Peyer's patch (tissue), 4 donors: ENCODE results near the gene KRI1. TPM values are rescaled to one million over a fixed set of nuclear protein-coding genes. Genes with fewer than 3 reads are reported as not detected.

Experiments used
- DNase-seq, 3 donors: peaks; one replicate each; pipeline ENCODE4 v3.0.0-alpha.2; 2017 to 2019
- H3K27ac ChIP-seq, 4 donors: fragments of 200-600 bp; sonication (generic); one replicate each; pipeline ENCODE4 v1.5.1; 2016 to 2019
- H3K27me3 ChIP-seq, 2 donors: fragments of 200-600 bp; sonication (generic); one replicate each; pipeline ENCODE4 v1.5.1; 2019
- H3K36me3 ChIP-seq, 3 donors: fragments of 200-600 bp; sonication (generic); one replicate each; pipeline ENCODE4 v1.5.1; 2016 to 2019
- H3K4me1 ChIP-seq, 4 donors: fragments of 200-600 bp; sonication (generic); one replicate each; pipeline ENCODE4 v1.5.1; 2016 to 2019
- H3K4me3 ChIP-seq, 4 donors: fragments of 200-600 bp; sonication (generic); 1 replicate in 3 of 4; 2 replicates in 1 of 4; pipeline ENCODE4 v1.5.1; 2016 to 2019; ENCODE audit warnings: mild to moderate bottlenecking in 1 of 4
- H3K9me3 ChIP-seq, 4 donors: fragments of 200-600 bp; sonication (generic); one replicate each; pipeline ENCODE4 v1.5.1; 2016 to 2019; ENCODE audit warnings: mild to moderate bottlenecking in 1 of 4
- POLR2A ChIP-seq, 2 donors: fragments of 450-650 bp; IDR thresholded peaks; one replicate each; pipeline ENCODE4 v1.5.1; 2017; ENCODE audit warnings: antibody characterized with exemption in 2 of 2, mild to moderate bottlenecking in 2 of 2, moderate library complexity in 2 of 2
- small RNA-seq, 2 donors: library from RNA; depleted of rRNA; stranded (forward); fragments of <200 nt; gene quantifications; one replicate each; pipeline ENCODE3, GENCODE V24; 2016
- total RNA-seq, 4 donors: library from RNA; depleted of rRNA; stranded (reverse); fragments of >200 nt; gene quantifications; one replicate each; pipeline ENCODE4 v1.1.0, GENCODE V29; 2016
- TF ChIP-seq, protein P1 (sequence below), 6 experiments: fragments of 450-650 bp in 4 of 6; fragments of 200-600 bp in 2 of 6; sonication (generic) in 1 of 6; IDR thresholded peaks; one replicate each; pipeline ENCODE4 v1.5.1; 2017 to 2019; ENCODE audit warnings: antibody characterized with exemption in 6 of 6, mild to moderate bottlenecking in 3 of 6, moderate library complexity in 1 of 6

KRI1 gene
- total RNA-seq, 4 donors from 2014 or later, result 16.3 to 97.4 (median 20.0) TPM

DNA sequence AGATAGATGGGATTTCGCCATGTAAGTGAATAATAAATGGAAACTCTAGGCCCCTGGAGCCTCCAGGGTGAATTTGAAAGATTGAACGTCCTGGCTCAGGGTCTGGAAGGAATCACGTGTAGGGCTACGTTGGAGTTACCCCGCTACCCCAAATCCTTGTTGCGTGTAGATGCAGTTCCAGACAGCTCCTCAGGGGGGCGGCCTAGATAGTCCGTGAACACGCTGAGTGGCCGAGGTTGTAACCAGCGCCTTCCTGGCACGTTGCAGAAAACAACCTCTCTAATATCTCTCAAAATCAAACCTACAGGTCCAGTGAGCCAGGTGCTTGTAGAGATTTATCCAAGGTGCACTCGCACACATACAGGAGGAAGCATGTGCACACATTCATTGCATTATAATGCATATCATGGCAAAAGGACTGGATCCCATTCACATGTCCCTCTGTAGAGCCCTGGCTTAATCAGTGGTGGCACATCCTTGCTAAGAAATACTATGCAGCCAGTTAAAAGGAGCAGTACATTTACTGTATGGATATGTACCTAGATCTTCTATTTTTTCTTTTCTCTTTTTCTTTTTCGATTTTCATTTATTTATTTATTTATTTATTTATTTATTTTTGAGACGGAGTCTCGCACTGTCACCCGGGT lies 60.1 kb downstream of the KRI1 start:
- H3K4me3 ChIP-seq, result no peak overlapping the region
- H3K27ac ChIP-seq, result no peak overlapping the region
- TF ChIP-seq, protein P1, sequence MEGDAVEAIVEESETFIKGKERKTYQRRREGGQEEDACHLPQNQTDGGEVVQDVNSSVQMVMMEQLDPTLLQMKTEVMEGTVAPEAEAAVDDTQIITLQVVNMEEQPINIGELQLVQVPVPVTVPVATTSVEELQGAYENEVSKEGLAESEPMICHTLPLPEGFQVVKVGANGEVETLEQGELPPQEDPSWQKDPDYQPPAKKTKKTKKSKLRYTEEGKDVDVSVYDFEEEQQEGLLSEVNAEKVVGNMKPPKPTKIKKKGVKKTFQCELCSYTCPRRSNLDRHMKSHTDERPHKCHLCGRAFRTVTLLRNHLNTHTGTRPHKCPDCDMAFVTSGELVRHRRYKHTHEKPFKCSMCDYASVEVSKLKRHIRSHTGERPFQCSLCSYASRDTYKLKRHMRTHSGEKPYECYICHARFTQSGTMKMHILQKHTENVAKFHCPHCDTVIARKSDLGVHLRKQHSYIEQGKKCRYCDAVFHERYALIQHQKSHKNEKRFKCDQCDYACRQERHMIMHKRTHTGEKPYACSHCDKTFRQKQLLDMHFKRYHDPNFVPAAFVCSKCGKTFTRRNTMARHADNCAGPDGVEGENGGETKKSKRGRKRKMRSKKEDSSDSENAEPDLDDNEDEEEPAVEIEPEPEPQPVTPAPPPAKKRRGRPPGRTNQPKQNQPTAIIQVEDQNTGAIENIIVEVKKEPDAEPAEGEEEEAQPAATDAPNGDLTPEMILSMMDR (IDR thresholded peaks at IDR 0.05), result peak; percentile 47 to 79 (median 76)
- no peak for TF ChIP-seq POLR2A (IDR thresholded peaks at IDR 0.05)
- H3K36me3 ChIP-seq, result no peaks in the 10 kb centered on the region
- DNase-seq, result peak; percentile 73 to 91 (median 82)
- no peaks in the 10 kb centered on the region for H3K27me3 ChIP-seq
- no peaks in the 10 kb centered on the region for H3K9me3 ChIP-seq
- H3K4me1 ChIP-seq, result peaks cover 0 to 17% (median 5%) of the 10 kb centered on the region in 4 donors

Small RNA genes within 50 kb of the gene (small RNA-seq; reads per million reads assigned to genes)
- gene MIR1238, result 0 reads per million in 2 donors
- 0 reads per million in 2 donors for gene RNU7-140P

Other genes with a start within 250 kb of the KRI1 start
- gene FDX2, start 250.0 kb downstream of the KRI1 start, total RNA-seq, result 10 to 100 TPM in 3 of 4 donors, 1 to 10 TPM in 1; 8.3 to 22.2 (median 12.5) TPM
- 10 to 100 TPM; 42.1 to 66.5 (median 55.8) TPM for gene RAVER1, start 232.5 kb downstream of the KRI1 start, total RNA-seq
- 10 to 100 TPM in 3 of 4 donors, 1 to 10 TPM in 1; 5.5 to 20.6 (median 10.8) TPM for gene ICAM3, start 226.4 kb downstream of the KRI1 start, total RNA-seq
- 100 to 1,000 TPM; 138 to 531 (median 246) TPM for gene TYK2, start 185.4 kb downstream of the KRI1 start, total RNA-seq
- gene CDC37, start 162.5 kb downstream of the KRI1 start, total RNA-seq, result 100 to 1,000 TPM; 118 to 443 (median 159) TPM
- gene PDE4A, start 145.5 kb downstream of the KRI1 start, total RNA-seq, result 1 to 10 TPM; 3.3 to 7.2 (median 5.1) TPM
- 10 to 100 TPM; 44.2 to 53.6 (median 46.9) TPM for gene KEAP1, start 62.7 kb downstream of the KRI1 start, total RNA-seq
- gene S1PR5, start 48.6 kb downstream of the KRI1 start, total RNA-seq, result not detected
- gene ATG4D, start 22.1 kb downstream of the KRI1 start, total RNA-seq, result 100 to 1,000 TPM in 3 of 4 donors, 10 to 100 TPM in 1; 36.3 to 169 (median 150) TPM
- 1 to 10 TPM; 3.3 to 7.7 (median 6.4) TPM for gene CDKN2D, start 3.0 kb upstream of the KRI1 start, total RNA-seq
- 100 to 1,000 TPM in 1 of 4 donors, 10 to 100 TPM in 3; 60.2 to 102 (median 82.5) TPM for gene AP1M2, start 21.3 kb upstream of the KRI1 start, total RNA-seq
- 10 to 100 TPM; 24.2 to 81.7 (median 57.6) TPM for gene SLC44A2, start 59.5 kb upstream of the KRI1 start, total RNA-seq
- gene ILF3, start 88.3 kb upstream of the KRI1 start, total RNA-seq, result 100 to 1,000 TPM in 3 of 4 donors, 10 to 100 TPM in 1; 73.4 to 227 (median 139) TPM
- gene QTRT1, start 135.4 kb upstream of the KRI1 start, total RNA-seq, result 10 to 100 TPM; 25.9 to 85.0 (median 38.3) TPM
- gene DNM2, start 152.1 kb upstream of the KRI1 start, total RNA-seq, result 100 to 1,000 TPM; 353 to 827 (median 464) TPM